Measurements from ENCODE around the gene TSPAN7. TPM values are rescaled to one million over a fixed set of nuclear protein-coding genes. Genes with fewer than 3 reads are reported as not detected.

Gene TSPAN7
- total RNA-seq, 1 experiment from 2014 or later: 3.5 TPM

GRCh38 chrX:38515291-38515690, 46.1 kb upstream of the TSPAN7 start:
- Mint-ChIP-seq H3K27ac (no peak overlapping the region), H3K4me1 (peaks cover 0 to 5% of the 10 kb centered on the region in 2 experiments; a peak in 1 of 4 replicates)

More at GRCh38 chrX:38515291-38515690, 46.1 kb upstream of the TSPAN7 start:
- Histone ChIP-seq H2BK120ac (ENCODE audit: low read depth, low read length, poor library complexity, severe bottlenecking) (no peak overlapping the region), H3K18ac (ENCODE audit: insufficient read length, low read depth, low read length) (no peak overlapping the region), H3K9me3 (ENCODE audit: control insufficient read depth, low read depth, low read length) (peaks cover 6% of the 10 kb centered on the region), H3K9ac (ENCODE audit: extremely low read depth, insufficient read length, low read length) (no peak overlapping the region), H3K27ac (ENCODE audit: insufficient read length, low read depth, low read length) (no peak overlapping the region), H3T11ph (ENCODE audit: low read length) (no peak overlapping the region), H3K23me2 (ENCODE audit: insufficient read length, low read depth, low read length, poor library complexity, severe bottlenecking) (no peaks in the 10 kb centered on the region), H3K23ac (ENCODE audit: insufficient read length, low read depth, low read length) (no peak overlapping the region), H3K4me2 (ENCODE audit: insufficient read depth, insufficient read length, low read length) (no peak overlapping the region), H2BK20ac (ENCODE audit: low read depth, low read length, poor library complexity, severe bottlenecking) (no peak overlapping the region), H2AK5ac (ENCODE audit: insufficient read length, low read length) (no peak overlapping the region), H2BK12ac (ENCODE audit: insufficient read length, low read depth, low read length) (no peak overlapping the region), H3K79me1 (ENCODE audit: insufficient read depth, low read depth, low read length, poor library complexity, severe bottlenecking) (no peaks in the 10 kb centered on the region), H2BK15ac (ENCODE audit: low read depth, low read length) (no peak overlapping the region), H4K8ac (replicated peaks; ENCODE audit: insufficient read length, low read depth, low read length) (no peak overlapping the region), H2BK5ac (ENCODE audit: insufficient read length, low read length) (no peak overlapping the region), H4K91ac (ENCODE audit: insufficient read length, low read depth, low read length) (no peak overlapping the region), H3K14ac (ENCODE audit: insufficient read depth, low read length) (no peak overlapping the region), H3K79me2 (ENCODE audit: insufficient read depth, low read length) (no peaks in the 10 kb centered on the region), H3K4me1 (ENCODE audit: insufficient read depth, low read length) (no peaks in the 10 kb centered on the region), H4K5ac (ENCODE audit: insufficient read length, low read depth, low read length) (no peak overlapping the region), H4K20me1 (ENCODE audit: control insufficient read depth, insufficient read depth, insufficient read length) (no peaks in the 10 kb centered on the region), H3K56ac (ENCODE audit: insufficient read length, low read depth, low read length) (no peak overlapping the region), H3K4ac (ENCODE audit: low read depth, low read length) (no peak overlapping the region), H3K27me3 (ENCODE audit: insufficient read depth, low read length) (no peaks in the 10 kb centered on the region), H2AFZ (ENCODE audit: low read length) (no peak overlapping the region)
- peaks cover 0 to 4% (median 2%) of the 10 kb centered on the region in 3 experiments; a peak in 3 of 7 replicates for H3K36me3 Mint-ChIP-seq (ENCODE audit: insufficient read depth in 1 of 3, low read depth in 3 of 3)
- WGBS (ENCODE audit: extremely low coverage, insufficient read length, low lambda C conversion rate): no CpG with 5 or more reads among the region's 1 CpG
- H3K4me3 Mint-ChIP-seq: no peak overlapping the region
- DNase-seq: no peak
- H3K9me3 Mint-ChIP-seq: peaks cover 54 to 58% of the 10 kb centered on the region in 2 experiments
- TF ChIP-seq CTCF (conservative IDR thresholded peaks at IDR 0.05): no peak
- H3K27me3 Mint-ChIP-seq (ENCODE audit: low read depth): no peaks in the 10 kb centered on the region; the same call in 1 of the 2 replicates

Data from H9 (cell line).